Hepatocyte (in vitro differentiated cells): ENCODE measurements around the gene ANKLE2.

Experiments
- CTCF ChIP-seq: fragments of 200-600 bp; sonication (generic); IDR thresholded peaks from 2 replicates; pipeline ENCODE4 v1.5.1; 2016; ENCODE audit warnings: antibody characterized with exemption, mild to moderate bottlenecking; ENCODE audit not compliant: poor library complexity
- EZH2 ChIP-seq: fragments of 200-600 bp; sonication (generic); IDR thresholded peaks from 2 replicates; pipeline ENCODE4 v1.6.1; 2016; ENCODE audit warnings: antibody characterized with exemption, mild to moderate bottlenecking, borderline replicate concordance
- EZH2phosphoT487 ChIP-seq: fragments of 200-600 bp; sonication (generic); IDR thresholded peaks from one replicate; pipeline ENCODE4 v1.6.1; 2018; ENCODE audit warnings: antibody characterized with exemption, mild to moderate bottlenecking, low read depth, moderate library complexity; ENCODE audit not compliant: unreplicated experiment, severe bottlenecking

GRCh38 chr12:132729541-132730320 is 31.9 kb downstream of the ANKLE2 start:
- TF ChIP-seq CTCF (no peak), EZH2phosphoT487 (no peak), EZH2 (no peak)
